HG03139 (cell line): Measurements from ENCODE around the gene FNDC3B.

Experiments
- ATAC-seq: cut with Tn5 transposase; IDR thresholded peaks from one replicate; pipeline ENCODE4 v1.9.1; 2021; ENCODE audit not compliant: unreplicated experiment

FNDC3B gene

DNA sequence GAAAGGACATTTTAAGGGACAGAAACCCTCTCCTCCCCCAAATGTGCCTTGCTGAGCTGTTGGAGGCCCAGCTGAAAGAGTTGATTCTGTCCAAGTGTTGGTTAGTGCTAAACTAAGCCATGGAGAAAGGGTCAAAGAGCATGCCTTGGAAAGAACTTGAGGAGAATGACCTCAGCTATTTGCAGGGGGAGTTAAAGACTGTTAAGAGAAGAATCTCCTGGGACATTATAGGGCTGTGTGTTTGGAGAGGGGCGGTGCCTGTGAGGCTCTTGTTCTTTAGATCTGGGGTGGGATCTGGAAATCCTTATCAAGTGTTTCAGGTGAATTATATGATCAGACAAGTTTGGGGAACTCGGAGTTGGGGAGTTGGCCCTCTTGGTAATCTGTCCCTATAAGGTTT, 13.0 kb downstream of the FNDC3B start:
- no peak for ATAC-seq

DNA sequence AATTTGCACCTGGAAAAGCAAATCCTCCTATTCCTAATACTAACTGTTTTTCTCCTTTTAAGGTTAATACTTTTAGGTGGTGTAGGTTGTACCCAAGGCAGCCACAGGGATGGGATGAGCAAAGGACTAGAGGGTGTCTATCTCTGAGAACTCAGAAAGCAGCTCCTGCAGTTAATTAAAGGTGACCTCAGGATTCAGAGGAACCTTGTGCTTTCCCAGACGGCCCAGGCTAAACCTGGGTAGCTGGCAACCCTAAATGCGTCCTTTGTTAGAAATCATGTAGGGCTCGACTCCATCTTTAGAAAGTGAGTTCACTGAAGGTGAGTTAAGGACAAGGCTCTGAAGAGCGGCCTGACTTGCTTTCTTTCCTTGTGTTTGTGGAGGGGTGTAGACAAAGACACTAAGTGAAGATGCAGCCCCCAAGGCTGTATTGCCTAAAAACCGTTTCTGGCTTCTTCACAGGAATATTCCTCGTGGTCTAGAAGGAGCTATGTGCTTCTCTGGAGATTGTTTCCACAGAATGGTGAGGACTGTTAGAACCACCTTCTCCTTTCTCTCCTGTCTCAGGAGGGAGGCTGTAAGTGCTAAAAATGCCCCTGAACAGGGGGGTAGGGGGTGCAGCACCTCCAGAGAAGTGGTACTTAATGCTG, 14.9 kb downstream of the FNDC3B start:
- ATAC-seq, result no peak

DNA sequence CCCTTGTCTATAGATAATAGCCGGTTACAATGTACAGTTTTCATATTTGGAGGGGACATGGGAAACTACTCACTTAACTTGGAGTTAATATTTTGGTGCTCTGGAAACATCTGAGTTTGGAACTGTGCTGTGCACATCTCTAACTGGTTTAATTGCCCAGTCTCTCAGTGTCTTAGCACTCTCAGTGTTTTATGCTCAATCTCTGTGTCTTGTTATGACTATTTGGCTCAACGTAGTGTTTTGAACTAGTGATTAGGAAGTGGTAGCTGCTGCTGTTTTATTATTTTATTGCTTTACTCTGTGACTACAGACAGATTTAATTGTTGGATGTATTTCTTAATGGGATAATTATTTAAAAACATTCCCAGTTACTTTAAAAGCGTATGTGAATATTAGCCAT, 17.0 kb downstream of the FNDC3B start:
- ATAC-seq, result no peak

DNA sequence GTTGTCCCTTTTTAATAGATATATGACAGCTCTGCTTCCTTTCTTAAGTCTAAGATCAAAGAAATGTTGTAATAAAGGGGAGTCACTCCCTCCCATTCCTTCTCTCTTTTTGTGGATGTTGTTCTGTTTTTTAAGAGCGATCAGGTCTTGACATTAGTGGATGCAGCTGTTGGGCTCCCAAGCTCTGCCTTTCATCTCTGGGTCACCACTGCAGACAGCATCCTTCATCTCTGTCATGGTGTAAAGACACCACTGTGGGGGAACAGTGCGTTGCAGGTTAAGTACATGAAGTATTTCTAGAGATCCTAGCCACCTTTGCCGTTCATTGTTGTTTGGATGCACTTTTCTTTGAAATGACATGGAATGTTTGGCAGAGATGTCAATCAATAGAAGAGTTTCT, 17.7 kb downstream of the FNDC3B start:
- no peak for ATAC-seq

DNA sequence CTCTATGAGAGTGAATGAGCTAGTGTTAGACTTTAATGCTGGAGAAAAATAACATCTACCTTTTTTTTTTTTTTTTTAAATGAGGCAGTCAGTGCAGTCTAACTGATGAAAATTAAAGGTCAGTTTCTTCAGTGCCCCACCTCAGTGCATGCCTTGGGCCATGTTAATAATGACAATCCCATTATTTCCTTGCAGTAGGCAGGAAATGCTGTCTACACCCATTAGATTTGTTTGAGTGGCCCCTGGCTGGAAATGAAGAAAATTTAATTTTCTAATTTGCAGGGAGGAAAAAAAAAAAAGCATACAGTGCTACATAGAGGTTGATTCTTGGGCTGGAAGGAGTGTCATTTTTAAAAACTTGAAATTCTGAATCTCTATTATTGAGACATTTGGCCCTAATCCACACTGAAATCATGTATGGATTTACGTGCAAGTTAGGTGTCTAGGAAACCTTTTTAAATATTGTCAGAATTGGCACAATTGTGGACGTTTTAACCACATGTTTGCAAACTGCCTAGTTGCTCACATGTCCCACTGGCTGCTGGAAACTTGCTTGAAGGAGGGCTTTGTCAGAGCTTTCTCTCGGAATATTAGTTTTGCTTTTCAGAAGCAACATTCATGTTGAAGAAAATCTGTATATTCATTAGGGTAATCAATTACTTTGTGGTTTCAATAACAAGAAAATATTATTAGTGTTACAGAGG, 18.4 kb downstream of the FNDC3B start:
- no peak for ATAC-seq

DNA sequence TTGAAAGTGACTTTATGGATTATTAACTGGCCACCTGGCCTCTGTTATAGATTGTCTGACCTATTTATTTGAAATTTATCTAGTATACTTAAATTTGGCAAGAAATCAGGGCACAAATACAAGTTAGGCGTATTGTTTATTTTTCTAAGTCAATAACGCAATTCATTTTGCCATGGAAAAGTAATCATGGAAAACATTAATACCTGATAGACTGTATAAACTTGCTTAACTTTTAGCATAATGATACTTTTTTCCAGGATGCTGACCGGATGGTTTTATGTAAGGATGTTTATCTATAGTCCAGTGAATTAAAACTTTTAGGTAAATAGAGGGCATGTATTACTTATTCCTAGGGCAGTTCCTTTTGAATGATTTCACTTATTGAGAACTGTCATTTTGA, 20.2 kb downstream of the FNDC3B start:
- no peak for ATAC-seq

DNA sequence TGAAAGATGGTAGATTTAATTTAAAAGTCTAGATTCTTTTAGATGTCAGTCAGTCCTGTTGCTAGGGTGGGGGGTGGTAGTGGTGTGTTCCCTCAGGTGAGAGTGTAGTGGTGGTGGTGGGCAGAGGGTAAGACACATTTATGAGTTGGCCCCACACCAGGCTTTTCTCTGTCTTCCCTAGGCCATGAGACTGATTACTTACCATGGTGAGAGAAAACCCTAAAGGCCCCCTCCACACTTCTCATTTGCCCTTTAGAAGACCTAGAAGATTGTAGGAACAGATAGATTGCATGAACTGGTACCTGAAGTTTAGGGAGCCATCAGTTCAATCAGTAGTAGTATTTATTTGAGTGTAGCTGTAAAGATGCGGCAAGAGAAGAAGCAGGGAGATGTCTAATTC, 20.9 kb downstream of the FNDC3B start:
- no peak for ATAC-seq

DNA sequence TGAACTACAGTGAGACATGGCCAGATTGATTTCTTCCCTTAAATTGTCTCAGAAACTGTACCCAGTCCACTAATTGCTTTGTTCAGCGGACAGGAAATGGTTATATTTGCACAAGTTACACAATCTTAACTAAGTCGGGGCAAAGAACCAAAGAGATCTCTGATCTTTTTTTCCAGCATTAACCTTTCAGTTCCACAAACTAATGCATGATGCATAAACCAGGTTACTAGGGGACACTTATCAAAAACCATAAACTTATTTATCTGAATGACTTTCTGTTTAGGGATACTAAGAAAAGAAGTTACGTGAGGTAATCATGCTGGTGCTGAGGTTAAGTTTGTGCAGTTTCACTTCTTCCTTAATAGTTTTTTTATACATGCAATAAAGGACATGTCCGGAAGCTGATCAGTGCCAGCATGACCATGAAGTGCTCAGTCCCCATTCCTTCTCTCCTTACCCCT, 22.4 kb downstream of the FNDC3B start:
- ATAC-seq, result peak; percentile 73

DNA sequence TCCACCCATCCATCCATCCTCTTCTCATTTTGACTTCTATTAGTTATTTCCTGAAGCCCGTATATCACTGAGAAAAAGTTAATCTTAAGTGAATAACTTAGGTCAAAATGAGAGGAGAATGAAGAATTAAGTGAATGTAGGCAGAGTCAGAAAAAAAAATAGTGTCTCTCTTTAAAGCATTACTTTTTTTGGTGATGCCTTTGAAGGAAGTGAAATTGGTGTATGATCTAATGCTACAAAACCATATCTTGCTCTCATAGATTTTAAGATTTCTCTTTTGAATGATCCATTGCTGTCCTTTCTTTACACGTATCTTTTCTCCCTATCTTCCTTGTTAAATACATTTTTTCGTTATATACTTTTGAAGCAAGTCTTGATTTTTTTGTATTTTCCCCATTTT, 23.4 kb downstream of the FNDC3B start:
- ATAC-seq, result no peak

DNA sequence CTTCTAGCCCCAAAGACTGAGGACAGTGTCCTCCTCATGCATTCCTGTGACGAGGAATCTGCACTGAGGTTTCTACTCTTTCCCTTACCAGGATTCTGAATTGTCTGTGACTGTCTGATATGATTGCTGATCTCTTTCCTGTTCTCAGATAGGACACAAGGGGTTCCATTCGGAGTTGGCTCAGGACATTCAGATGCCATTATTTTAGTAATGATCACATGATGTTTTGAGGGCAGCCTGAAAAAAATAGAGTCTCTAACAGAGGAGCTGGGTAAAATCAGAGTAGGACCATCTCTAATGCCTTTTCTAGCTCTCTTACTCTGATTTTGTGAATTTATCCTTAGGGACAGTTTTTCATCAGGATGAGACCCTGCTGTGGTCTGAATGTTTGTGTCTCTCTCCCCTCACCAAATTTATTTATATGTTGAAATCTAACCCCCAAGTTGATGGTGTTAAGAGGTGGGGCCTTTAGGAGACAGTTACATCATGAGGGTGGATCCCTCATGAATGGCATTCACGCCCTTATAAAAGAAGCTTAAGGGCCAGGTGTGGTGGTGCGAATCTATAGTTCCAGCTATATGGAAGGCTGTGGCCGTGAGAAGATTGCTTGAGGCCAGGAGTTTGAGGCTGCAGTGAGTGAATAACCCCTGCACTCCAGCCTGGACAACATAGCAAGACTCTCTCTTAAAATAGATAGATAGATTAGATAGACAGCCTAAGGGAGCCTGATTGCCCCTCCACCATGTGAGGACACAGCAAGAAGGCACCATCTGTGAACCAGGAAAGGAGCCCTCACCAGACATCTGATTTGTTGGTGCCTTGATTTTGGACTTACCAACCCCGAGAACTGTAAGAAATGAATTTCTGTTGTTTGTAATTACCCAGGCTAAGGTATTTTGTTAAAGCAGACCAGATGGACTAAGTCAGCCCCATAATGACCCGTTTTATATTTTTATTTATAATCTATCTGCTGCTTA, 24.4 kb downstream of the FNDC3B start:
- no peak for ATAC-seq

DNA sequence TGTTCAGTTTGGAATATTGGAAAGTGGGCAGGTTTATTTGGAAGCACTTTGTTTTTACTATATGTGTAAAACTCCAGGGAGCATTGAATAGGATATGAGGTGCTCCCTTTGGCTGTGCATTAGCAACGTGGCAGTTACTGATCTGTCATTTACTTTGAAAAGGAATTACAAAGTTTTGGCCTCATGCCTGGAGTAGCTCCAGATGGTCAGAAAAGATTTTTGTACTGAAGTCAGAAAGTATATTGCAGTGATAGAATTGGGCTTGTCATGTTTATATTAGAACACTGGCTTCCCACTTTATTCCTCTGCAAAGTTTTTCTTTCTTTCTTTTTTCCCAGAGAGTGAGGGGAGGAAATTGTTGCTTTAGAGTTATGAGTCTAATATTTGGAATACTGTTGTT, 26.1 kb downstream of the FNDC3B start:
- ATAC-seq, result no peak

DNA sequence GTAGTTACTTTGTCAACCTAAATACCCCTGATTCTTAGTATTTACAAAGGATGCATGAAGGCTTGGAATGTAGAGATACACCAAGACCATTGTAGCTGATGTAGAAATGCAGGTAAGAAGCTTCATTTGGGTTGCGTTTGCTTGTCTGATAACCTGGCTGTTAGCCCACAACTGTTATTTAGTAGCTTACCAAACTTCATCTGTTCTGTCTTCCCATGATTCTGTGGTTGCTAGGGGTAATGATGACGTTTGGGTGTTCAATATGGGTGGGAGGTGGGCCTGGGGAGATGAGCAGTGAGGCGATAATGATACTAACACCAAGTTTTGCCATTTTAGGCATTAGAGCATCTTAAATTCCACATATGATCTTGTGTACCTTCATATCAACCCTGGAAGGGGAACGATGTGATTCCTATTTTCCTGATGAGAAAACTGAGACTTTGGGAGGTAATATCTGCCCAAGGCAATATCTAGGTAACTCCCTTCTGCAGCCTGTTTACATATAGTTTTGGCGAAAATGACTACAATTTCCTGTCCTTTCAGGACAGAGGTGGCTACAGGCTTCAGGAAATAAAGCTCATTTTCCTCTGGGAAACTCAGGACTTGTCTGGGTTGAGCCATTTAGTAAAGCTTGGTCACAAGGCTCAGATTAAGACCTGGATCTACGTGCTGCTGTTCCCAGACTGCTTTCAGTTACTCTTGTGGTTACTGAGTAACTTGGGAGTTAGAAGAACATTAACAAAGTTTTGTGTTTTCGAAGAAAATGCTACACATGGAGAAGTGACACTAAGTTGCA, 26.8 kb downstream of the FNDC3B start:
- peak; percentile 61 for ATAC-seq

DNA sequence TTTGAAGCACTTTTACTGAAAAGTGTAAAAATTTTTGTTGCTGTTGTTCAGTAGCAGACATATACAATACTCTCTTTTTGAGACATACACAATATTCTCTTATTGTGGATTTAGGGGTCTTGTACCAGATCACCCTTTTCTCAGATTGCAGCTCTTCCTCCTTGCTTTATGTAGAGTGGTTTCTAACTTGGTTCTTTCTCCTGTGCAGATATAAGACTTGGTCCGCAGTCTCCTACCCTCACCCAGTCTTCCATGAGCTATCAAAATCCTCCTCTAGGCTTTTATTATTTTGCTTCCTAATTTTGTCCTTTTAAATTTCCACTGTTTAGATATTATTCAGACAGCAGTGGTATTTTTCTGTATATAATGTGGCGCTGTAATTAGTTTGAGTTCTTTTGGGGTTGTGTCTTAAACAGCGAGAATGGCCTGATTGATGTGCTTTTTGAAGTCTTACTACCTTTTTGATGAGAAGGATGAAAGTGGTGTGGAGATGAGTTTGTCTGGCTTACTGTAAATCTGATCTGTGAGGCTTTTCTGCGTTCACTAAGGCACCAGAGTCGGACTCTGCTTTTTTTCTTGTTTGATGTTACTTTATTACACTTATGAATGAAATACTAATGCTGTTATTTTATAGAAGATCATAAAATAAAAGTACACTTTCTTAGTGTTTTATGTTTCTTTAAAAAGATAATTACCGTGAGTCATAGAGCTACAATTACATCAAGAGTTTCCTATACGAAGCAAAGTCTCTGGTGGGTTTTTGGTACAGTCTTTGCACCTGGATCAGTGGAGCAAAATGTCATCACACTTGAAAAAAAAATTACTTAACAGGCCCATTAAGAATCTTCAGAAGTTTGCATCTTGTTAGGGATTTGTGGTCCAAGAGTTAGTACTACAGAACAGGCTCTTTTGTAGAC, 27.8 kb downstream of the FNDC3B start:
- ATAC-seq, result no peak

DNA sequence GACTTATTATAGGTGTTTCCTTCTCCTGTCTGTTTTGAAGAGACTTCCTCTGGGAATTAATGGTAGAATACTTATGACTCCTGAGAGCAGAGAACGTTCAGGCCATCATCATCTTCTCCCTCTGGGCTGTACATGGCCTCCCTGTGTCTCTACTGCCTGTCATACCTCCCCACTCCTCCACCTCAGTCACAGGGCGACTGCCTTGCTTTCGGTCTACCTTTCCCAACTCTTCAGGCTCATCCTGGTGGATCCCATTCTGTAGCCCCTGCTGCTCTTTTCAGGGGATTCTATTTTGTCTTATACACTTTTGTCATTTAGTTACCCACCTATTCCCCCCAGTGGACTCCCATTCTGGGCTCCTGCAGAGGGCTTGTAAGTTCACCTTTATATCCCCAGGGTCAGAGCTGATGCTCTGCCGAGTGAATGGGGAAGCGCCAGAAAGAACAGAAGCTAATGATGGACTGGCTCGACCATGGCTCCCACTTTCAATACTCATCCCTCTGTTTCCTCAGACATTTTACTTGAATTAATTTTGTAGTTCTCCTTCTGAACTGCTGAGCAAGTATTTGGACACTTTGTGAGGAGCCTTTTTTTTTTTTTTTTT, 28.6 kb downstream of the FNDC3B start:
- ATAC-seq, result no peak

DNA sequence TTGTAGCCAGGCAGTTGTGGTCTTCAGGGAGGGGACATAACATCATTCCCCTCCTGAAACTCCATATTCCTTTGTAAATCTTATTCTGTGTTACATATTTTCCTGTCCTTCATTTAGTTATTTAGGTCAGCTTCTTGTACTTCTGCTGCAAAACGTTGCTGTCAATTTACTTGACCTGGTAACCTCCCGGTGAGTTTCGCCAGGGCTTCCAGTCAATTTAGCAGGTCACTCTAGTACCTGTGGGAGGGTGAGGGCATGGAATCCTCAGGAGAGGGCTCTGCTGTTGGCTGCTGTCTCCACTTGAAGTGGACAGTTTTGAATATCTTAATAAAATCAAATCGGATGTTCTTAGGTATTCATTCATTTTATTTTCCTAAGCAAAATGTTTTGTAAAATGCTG, 29.6 kb downstream of the FNDC3B start:
- no peak for ATAC-seq

DNA sequence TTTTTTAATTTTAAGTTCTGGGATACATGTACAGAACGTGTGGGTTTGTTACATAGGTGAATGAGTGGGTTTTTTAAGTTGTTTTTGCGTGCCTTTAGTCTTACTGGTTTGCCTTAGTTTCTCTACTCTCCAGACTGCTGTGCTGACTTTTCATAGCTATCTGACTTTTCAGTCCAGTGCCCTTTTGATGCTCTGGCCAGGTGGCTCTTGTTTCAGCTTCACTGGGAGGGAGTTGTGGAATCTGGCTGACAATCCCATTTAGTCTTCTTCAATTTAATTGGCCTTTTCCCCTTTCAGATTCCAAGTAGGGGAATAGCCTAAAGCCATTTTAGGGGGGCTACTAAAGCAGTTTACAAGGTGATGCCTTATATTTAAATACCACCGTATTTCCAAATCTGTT, 30.1 kb downstream of the FNDC3B start:
- ATAC-seq, result no peak

DNA sequence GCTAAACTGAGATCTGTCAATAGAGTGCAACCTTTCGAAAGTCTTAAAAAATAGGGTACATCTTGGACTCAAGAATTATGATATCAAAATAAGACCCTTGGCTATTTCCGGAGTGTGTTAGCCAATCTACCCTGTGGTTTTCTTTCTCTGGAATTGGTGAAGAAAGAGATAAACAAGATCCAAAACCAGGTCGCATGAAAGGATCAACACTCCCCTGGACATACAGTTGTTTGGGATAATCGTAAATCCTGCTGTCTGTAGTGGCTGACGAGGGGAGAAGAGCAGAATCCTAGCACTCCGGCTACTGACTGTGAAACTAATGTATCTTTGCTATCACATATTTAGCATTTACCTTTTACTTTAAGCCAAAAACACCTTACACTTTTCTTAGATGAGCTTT, 30.9 kb downstream of the FNDC3B start:
- no peak for ATAC-seq

DNA sequence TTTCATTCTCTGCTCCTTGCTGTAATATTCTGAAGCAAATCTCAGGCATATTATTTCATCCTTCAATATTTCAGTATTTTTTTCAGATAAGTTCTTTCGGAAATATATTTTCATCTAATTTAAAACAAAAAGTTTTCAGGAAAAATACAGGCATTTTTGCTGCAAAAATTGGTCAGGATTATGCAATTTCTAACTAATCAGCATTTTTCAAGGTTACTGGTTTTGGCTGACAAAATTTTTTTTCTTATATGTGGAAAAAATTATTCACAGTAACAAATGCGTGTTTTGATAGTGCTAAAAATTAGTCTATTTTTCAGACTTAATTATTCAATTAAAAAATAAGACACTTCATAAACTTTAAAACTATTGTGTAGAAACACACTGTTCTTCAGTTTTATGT, 31.4 kb downstream of the FNDC3B start:
- ATAC-seq, result no peak

DNA sequence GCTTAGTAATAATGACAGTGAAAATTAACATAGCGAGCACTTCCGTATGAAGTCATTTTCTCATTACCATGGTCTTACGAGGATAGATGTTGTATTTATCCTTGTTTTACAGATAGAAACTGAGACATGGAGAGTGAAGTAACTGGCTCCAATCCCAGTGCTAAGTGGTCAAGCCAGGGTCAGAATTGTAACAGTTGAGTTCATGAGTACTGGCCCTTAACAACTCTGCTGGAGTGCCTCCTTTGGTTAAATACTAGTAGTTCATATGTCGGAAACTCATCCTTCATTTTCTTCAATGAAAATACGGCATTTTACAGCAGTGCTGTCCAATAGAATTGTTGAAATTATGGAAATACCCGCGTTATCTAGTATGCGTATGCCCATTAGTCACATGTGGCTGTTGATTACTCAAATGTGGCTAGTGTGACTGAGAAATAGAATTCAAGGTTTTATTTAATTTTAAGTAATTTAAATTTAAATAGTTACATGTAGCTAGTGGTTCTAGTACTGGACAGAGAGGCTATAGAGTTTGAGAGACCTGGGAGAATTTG, 32.5 kb downstream of the FNDC3B start:
- ATAC-seq, result no peak
